Fibroblast of skin of scalp (primary cell): ENCODE data around the gene RCC1.
"Not testable (repeated sequence)": the region's sequence is repeated elsewhere in the genome, so short reads cannot be mapped to it uniquely, and the experiment has no call there.

Experiments
- DNase-seq: peaks from one replicate; pipeline ENCODE4 v3.0.0-alpha.2; 2013

RCC1 gene

GRCh38 chr1:28551381-28551780 is 45.5 kb downstream of the RCC1 start:
- no peak for DNase-seq

GRCh38 chr1:28552758-28553663 is 47.2 kb downstream of the RCC1 start, which contains the start of gene TRNAU1AP:
Gene TRNAU1AP, plus strand, starts transcription at chr1:28553085. Its CDS starts 26 bp downstream, at chr1:28553111.
- DNase-seq, result peak; percentile 96

- DNase-seq, result no peak
These were observed 55.0 kb downstream of the RCC1 start for GRCh38 chr1:28560886-28561285.

GRCh38 chr1:28564310-28564709 is 58.5 kb downstream of the RCC1 start:
- no peak for DNase-seq

- no peak for DNase-seq
These were observed 59.2 kb downstream of the RCC1 start for GRCh38 chr1:28565040-28565439.

GRCh38 chr1:28565726-28566125 is 59.9 kb downstream of the RCC1 start:
- no peak for DNase-seq

GRCh38 chr1:28566931-28567330 is 61.1 kb downstream of the RCC1 start:
- no peak for DNase-seq

- DNase-seq, result no peak
These were observed 66.1 kb downstream of the RCC1 start for GRCh38 chr1:28571911-28572310.

- peak; percentile 73 for DNase-seq
These were observed 67.0 kb downstream of the RCC1 start for GRCh38 chr1:28572891-28573290.

GRCh38 chr1:28573564-28573963 is 67.7 kb downstream of the RCC1 start:
- no peak for DNase-seq

- DNase-seq, result no peak
These were observed 71.3 kb downstream of the RCC1 start for GRCh38 chr1:28577052-28577678.

- DNase-seq, result no peak
These were observed 72.1 kb downstream of the RCC1 start for GRCh38 chr1:28577738-28578536.

- DNase-seq, result no peak
These were observed 72.9 kb downstream of the RCC1 start for GRCh38 chr1:28578696-28579218.

- DNase-seq, result no peak
These were observed 73.6 kb downstream of the RCC1 start for GRCh38 chr1:28579401-28579800.

GRCh38 chr1:28580722-28581530 is 75.1 kb downstream of the RCC1 start:
- DNase-seq, result peak; percentile 50

- peak; percentile 97 for DNase-seq
These were observed 75.8 kb downstream of the RCC1 start for GRCh38 chr1:28581531-28582247.

- peak; percentile 67 for DNase-seq
These were observed 76.4 kb downstream of the RCC1 start for GRCh38 chr1:28582248-28582615.

GRCh38 chr1:28586585-28587391 is 80.9 kb downstream of the RCC1 start:
- DNase-seq, result not testable (repeated sequence)
